ENCODE measurements around the gene CERS5.

Gene CERS5, protein sequence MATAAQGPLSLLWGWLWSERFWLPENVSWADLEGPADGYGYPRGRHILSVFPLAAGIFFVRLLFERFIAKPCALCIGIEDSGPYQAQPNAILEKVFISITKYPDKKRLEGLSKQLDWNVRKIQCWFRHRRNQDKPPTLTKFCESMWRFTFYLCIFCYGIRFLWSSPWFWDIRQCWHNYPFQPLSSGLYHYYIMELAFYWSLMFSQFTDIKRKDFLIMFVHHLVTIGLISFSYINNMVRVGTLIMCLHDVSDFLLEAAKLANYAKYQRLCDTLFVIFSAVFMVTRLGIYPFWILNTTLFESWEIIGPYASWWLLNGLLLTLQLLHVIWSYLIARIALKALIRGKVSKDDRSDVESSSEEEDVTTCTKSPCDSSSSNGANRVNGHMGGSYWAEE

DNA sequence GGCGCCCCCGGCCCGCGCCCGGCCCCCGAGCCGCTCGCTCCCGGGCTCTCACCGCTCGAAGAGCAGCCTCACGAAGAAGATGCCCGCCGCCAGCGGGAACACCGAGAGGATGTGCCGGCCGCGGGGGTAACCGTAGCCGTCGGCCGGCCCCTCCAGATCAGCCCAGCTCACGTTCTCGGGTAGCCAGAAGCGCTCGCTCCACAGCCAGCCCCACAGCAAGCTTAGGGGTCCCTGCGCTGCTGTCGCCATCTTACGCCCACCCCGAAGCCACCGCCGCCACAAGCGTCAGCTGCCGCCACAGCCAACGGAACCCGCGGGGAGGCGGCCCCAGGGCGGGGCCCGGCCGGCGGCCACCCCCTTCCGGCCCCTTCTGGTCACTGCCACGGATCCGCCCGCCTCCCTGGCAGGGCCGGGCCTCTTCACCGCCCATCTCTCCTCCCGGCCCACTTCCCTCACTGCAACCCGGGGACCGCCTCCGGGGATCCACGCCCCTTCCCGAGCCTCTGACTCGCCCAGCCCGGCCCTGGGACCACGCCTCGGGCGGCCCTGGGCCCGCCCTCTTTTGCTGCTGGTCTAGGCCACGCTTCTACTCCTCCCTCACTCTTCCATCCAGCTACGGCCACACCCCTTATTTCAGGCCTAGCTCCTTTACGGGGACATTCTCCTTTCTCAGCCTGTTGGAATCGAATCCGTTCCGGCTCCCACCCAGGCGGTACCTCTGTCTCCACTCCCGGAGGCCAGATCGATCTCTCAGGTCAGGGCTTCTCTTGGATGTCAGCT lies at the start of gene CERS5:
CERS5 (minus strand) TSS at position 321 of the 780 bp plus-strand sequence; CDS start at position 249, 72 bp downstream.
- peak; percentile 97 to 98 for DNase-seq (ENCODE audit: low read depth in 2 of 2)

DNA sequence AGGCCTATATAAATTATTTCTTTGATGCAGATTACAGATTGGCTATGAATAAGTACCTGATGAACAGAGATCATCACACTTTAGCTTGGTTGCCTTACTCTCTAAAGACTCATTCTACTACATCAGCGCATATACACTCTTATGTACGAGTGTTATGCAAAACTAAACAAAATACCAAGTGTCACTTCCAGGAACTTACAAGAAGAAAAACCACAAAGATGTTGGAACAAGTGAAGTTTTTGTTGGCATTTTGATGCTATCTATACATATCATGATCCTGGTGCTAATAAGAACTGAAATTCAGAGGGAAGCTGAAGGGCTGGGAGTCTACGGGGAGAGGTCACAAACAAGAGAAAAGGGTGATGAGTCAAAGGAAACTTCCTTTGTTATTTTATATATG lies 47.9 kb upstream of the CERS5 start:
- DNase-seq (ENCODE audit: low read depth in 2 of 2): peak in 1 of 2 experiments; percentile 38

DNA sequence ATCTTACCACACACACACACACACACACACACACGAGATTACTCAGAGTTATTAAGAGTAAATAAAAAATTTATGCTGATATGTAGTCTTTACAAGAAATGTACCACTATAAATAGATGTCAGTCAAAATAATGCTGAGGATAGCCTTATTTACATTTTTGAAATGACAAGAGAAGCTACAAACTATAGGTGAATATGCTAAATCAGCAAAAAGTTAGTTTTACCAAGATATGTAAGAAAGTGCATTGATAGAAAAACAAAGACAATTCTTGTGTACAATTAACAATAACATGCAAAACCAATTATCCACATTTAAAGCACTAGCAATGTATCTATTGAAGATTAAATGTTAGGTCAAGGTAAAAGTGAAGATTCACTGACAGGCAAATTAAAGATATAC lies 46.8 kb upstream of the CERS5 start:
- no peak for DNase-seq (ENCODE audit: low read depth in 2 of 2)

DNA sequence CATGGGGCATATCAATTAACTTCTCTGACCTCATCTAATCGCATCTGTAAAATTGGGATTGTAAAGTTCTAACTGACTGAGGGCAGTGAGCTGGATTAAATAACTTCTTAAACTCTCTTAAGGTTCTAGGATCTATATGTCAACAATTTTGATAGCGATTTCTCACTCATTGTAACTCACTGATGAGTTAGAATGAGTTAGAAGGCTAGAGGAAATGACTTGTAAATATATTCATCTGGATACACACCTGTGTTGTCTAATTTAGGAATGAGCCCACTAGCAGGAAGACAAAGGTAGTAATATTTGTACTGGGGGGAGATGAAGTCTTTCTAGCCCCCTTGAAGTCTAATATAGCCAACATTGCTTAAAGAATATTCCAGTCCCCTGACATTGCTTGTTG lies 46.3 kb upstream of the CERS5 start:
- no peak for DNase-seq (ENCODE audit: low read depth in 2 of 2)

DNA sequence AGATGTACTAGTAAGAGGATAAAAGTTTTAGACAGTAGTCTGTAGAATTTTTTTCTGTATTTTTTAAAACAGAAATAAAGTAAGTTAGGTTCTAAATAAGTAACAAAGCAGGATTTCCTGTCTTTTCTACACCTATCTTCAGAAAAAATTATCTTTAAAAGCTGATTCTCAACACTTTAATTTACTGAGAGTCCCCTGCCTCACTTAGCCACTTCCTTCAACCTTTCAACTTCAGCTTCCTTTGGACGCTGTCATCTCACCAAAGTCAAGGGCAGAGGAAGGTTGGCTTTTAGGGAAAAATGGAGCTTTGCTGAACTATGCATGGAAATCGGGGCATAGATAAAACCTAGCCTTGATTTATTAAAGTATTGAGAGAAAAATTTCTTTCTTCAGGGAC lies 44.9 kb upstream of the CERS5 start:
- no peak for DNase-seq (ENCODE audit: low read depth in 2 of 2)

DNA sequence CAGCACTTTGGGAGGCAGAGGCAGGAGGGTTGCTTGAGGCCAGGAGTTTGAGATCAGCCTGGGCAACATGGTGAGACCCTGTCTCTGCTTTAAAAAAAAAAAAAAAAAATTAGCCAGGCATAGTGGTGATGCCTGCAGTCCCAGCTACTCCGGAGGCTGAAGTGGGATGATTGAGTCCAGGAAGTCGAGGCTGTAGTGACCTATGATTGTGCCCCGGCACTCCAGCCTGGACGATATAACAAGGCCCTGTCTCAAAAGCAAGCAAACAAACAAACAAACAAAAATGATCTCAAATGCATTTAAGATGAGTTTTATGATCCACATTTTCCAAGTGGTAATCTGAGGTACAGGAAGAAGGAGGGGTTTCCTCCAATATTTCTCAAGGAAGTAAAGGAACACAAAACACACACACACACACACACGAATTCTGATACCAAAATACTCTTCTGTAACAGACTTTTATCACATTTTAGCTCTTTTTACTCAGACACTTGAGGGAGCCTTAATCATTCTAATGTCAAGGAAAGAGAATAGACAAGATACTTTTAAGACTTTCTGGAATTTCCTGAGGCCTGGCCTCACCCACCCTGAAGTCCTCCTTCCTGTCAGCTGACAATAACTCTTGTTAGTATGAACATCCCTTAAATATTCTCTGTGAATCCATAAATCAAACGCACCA lies 44.4 kb upstream of the CERS5 start:
- peak; percentile 44 to 53 for DNase-seq (ENCODE audit: low read depth in 2 of 2)

DNA sequence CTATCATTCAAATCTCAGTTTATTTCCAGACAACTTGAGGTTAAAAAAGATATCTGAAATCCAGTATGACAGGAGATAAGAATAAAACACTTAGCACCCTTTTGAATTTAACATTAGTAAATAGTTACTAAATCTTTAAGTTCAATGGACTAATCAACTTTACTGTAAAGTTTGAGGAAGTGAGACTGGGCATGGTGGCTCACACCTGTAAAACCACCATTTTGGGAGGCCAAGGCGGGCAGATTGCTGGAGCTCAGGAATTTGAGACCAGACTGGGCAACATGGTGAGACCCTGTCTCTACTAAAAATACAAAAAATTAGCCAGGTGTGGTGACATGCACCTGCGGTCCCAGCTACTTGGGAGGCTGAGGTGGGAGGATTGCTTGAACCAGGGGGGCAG lies 40.3 kb upstream of the CERS5 start:
- no peak for DNase-seq (ENCODE audit: low read depth in 2 of 2)

DNA sequence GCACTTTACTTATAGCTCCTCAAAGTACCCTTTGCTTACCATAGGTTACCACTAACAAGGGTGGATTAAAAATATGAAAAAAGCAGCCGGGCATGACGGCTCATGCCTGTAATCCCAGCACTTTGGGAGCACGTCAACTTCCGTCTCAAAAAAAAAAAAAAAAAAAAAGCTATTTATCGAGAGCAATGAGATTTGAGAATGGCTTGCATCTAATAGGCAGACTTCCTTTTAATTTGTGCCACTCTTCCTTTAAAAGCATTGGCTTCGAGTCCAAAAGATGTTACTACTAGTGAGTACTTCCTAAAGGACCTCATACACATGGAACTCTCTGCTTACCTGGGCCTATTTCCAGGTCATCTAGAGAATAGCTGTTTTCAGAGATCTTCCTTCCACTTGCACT lies 38.5 kb upstream of the CERS5 start:
- no peak for DNase-seq (ENCODE audit: low read depth in 2 of 2)

DNA sequence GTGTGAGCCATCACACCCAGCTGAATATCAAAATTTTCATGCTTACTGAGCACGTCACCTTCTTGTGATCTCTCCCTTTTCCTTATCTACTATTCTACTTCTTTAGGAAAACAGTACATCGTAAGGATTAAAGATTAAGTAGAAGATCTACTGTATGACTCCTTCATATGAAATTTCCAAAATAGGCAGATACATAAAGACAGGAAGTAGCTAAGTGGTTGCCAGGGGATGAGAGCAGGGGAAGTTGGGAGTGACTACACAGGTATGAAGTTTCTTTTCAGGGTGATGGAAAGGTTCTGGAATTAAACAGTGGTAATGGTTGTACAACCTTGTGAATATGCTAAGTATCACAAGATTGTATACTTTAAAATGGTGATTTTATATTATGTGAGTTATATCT lies 36.5 kb upstream of the CERS5 start:
- no peak for DNase-seq (ENCODE audit: low read depth in 2 of 2)

DNA sequence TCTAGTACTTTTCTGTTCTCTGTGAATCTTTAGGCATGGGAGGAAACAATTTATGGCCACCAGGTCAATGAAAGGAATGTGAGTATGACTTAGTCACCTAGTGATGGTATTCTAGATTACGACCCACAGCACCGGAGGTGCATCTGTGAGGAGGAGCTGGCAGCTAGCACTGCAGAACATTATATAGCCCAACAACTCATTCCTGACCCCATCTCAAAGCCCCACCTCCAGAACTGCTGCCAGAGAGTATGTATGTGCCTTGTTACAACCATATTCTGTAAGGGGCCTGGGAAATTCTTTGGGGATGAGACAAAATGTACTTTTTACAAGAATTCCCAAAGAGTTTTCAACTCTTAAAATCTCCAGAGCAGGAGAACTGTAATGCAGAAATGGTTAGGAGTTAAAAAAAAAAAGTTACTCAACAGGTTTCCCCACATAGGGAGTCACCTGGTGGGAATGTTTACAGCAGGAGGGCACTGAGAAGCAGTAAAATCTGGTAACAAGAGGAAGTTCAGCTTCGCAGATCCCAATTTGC lies 34.9 kb upstream of the CERS5 start:
- DNase-seq (ENCODE audit: low read depth in 2 of 2): peak; percentile 89 to 91

DNA sequence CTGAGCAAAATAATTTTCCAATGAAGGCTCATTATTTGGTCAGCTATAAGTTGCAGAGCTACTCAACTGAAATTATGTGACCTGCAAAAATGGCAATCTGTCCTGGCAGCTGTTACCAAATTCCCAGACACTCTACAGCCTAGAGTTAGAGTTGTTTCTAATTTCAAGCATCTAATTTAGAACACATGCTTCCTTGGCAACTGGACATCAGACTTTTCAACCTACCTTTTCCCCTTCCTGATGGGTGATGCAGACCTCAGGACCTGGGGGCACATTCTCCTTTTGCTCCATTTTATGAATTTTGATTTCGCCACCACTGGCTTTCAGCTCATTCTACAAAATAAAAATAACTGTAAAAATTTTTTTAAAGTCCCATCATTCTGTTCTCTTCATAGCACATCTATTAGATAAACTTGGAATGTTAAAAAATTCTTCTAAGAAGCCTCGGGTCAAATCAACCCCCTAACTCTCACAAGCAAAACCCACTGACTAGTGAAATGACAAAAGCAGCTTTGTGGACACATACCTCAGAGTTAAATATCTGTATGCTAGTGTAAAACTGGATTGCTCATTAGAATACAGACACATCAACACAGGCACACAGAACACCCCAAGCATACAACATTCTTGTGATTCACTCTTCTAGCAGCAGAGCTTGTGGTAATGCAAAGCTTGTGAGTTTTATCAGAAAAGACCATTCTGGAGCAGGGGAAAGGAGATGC lies 33.5 kb upstream of the CERS5 start:
- DNase-seq (ENCODE audit: low read depth in 2 of 2): peak; percentile 70 to 76

DNA sequence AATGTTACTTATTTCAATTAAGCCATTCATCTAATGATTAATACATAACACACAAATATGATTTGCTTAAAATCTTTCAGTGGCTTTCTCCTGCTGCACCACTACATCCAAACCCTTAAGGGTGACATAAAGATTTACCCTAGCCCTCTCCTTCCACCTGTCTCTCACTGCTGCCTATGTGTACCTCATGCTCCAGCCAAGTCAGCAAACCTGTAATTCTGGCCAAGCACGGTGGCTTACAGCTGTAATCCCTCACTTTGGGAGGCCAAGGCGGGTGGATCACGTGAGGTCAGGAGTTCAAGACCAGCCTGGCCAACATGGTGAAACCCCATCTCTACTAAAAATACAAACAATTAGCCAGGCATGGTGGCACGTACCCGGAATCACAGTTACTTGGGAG lies 31.7 kb upstream of the CERS5 start:
- DNase-seq (ENCODE audit: low read depth in 2 of 2): no peak

DNA sequence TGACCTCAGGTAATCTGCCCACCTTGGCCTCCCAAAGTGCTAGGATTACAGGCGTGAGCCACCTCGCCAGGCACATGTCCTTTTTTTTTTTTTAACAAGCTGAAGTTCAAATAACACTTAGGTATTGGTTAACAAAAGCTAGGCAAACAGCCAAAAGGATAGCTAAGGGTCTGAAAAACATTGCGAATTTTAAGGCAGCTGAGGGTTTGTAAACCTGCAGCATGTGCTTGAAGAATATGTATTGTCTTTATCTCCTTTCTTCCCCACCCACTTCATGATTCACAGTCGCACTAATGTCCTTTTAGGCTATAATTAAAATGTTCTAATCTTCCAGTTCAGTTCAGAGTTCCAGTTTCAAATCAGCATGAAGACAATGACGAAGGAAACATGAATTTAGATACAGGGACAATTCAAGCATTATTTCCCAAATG lies 30.1 kb upstream of the CERS5 start:
- no peak for DNase-seq (ENCODE audit: low read depth in 2 of 2)

DNA sequence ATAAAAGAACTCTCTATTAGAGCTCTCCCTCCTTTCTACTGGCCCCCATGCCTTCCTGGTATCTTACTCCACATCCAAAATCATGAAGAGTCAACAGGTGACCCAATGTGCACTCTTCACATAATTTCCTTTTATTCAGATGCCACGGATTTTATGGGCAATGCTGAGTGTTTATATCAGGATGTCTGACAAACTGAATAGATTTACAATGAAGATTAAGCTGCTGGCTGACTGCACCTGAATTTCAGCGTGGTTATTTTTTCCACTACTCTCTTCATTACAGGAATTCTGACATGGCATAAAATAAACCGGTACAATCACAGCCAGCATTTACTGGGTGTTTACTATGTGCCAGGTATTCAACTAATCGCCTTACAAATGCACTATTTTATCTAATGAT lies 29.4 kb upstream of the CERS5 start:
- no peak for DNase-seq (ENCODE audit: low read depth in 2 of 2)

DNA sequence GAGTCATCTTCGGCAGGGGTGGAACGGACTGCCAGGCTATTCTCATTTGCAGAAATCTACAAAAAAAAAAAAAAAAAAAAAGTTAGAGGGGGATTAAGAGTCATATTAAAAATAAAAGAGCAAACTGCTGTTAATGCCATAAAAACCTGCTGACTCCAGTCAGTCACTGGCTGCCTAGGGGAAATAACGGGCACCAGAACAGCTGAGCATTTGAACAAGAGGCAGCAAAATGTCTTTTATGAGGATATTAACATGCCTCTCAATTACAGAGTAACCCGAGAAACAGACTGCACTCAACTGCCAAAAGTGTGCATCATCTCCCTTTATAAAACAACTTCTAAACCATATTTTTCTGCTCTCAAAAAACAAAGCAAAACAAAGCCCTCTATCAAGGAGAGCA lies 28.7 kb upstream of the CERS5 start:
- no peak for DNase-seq (ENCODE audit: low read depth in 2 of 2)

DNA sequence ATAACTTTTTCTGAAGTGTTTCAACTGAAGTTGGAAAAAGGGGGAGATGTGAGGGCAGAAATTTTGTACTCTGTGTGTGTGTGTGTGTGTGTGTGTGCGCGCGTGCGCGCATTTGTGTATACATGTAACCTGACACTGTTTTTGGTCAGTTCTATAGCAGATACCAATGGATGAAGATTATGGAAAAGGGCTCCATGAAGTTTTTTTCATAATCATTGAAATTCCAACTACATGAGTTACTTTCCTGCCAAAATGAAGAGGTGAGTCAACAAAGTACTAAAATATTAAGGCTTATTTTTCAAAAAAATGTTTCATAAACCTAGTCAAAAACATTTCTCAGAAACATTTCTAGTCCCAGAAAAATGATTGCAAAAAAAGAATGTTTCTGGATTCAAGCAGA lies 25.7 kb upstream of the CERS5 start:
- DNase-seq (ENCODE audit: low read depth in 2 of 2): peak; percentile 70 to 75

DNA sequence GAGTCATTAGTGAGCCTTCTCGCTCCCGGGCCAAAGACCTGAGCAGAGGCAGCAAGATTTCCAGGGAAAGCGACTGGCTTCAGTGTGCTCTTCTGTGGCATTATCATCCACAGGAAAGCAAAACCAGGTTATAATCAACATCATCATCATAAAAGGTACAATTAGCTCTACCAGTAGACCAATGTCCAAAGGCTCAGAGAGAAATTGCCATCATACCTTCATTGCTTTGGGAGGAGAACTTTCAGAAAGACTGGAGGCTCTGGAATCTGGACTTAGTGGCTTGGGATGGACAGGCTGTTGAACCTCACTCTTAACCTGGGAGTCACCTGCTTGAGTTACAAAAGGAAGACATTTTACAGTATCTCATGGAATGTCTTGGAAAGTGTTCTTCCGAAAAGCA lies 25.1 kb upstream of the CERS5 start:
- no peak for DNase-seq (ENCODE audit: low read depth in 2 of 2)

DNA sequence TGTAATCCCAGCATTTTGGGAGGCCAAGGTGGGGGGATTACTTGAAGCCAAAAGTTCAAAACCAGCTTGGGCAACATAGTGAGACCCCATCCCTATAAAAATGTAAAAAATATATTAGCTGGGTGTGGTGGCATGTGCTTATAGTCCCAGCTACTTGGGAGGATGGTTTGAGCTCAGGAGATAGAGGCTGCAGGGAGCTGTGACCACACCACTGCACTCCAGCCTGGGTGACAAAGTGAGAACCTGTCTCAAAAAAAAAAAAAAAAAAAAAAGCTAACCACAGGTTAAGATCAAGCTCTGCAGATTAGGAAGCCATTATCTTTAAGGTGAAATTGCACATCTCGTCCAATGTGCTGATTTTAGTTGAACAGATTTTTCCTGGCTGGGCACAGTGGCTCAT lies 23.7 kb upstream of the CERS5 start:
- DNase-seq (ENCODE audit: low read depth in 2 of 2): no peak

DNA sequence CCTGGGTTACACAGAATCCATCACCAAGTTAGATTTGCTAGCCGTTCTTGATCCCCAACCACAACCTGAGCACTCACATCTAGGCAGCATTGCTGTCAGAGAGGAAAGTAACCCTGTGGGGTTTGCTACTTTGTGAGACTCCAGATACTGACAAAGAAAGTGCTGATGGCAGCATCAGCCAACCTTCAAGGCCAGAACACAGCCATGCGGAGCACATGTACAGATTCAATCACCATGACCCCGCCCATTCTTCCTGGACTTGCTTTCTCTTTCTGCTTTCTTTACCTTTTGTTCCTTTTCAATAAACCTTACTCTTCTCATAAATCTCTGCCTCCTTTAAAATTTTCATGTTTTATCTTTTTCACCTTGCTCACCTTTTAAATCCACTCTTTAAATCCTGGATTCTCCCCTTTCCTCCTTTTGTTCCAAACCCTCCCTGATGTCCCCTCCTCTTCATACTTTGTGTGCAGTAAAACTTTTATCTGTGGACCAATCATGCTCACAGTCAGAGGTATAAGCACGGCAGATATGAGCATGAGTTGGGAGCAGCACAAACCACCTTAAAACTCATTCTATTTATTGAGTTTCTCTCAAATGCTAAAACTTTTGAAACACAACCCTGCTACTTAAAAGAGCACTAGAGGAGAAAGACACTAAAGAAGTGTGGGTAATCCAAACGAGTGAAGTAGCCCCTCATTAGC lies 21.9 kb upstream of the CERS5 start:
- no peak for DNase-seq (ENCODE audit: low read depth in 2 of 2)

DNA sequence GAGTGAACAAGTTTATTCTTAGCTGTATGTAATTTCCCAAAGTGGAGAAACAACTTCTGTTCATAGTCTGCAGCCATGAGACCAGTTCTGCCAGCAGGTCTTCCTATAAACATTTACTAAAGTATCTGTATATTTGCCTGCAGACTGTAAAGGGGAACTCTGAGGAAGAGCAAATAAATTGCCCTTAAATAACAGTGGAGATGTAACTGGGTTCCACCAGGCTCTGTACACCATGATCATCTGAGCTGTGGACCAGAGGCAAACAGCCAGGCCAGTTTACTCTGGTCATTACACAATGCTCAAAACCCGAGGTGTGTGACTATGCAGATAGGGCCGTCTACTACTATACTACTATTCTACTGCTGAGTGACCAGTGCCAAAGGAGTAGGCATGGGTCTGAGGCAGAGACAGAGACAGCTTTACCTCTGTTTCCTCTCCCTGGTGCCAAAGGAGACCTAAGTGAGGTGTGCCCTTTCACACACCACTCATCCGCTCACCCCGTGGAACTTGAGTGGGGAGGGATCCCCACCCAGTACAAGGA lies 21.1 kb upstream of the CERS5 start:
- DNase-seq (ENCODE audit: low read depth in 2 of 2): no peak
